ENCODE measurements around the gene MORN5.

Gene MORN5

DNA sequence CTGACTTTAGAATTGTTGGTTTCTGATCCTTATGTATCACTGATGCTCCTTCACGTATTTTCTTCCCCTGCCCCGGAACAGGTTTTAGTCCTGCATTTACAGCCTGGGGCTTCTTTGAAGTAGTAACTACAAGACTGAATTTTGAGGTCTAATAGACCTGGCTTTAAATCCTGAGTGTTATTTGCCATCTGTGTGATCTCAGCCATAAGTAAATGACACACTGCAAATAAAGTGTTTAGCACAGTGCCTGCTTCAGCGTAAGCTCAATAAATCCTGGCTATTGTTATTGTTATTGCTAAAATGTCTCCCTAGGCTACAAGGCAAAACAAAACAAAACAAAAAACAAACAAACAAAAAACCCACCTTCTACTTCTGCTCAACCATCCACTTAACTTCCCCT, 84.6 kb downstream of the MORN5 start:
- DNase-seq: no peak

DNA sequence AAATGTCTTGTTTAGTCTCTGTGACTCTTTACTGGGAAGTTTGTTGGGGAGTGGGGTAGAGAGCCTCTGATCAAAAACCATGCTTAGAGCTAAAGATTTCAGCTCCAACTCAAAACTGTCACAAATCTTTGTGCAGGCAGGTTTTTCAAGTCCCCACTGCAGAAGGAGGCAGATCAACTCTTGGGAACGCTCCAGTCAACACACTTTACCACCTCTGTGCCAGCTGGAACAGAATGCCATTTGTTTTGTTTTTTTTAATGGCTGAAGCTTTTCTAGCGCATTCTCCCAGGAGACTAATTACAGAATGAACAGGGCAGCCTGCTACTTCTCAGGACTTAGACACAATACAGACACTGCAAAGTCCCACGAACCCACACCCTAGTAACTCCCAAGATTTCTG, 87.0 kb downstream of the MORN5 start:
- DNase-seq: no peak

- no peak for DNase-seq
Observed at GRCh38 chr9:122248448-122248865, 88.7 kb downstream of the MORN5 start.
